Gastroesophageal sphincter (tissue), 4 donors: ENCODE data around the gene WWC2. TPM values are rescaled to one million over a fixed set of nuclear protein-coding genes. Genes with fewer than 3 reads are reported as not detected.

ENCODE experiments used
- ATAC-seq: fragments of 150-250 bp; one replicate; pipeline ENCODE4 v1.9.1; 2016; ENCODE audit warnings: mild to moderate bottlenecking, moderate library complexity
- H3K27ac ChIP-seq, 4 donors: fragments of 200-600 bp; sonication (generic) in 3 of 4; 1 replicate in 3 of 4; 2 replicates in 1 of 4; pipeline ENCODE4 v1.5.1; 2016 to 2019
- H3K27me3 ChIP-seq: fragments of 200-600 bp; sonication (generic); one replicate; pipeline ENCODE4 v1.5.1; 2019
- H3K36me3 ChIP-seq, 2 donors: fragments of 200-600 bp; sonication (generic); one replicate each; pipeline ENCODE4 v1.5.1; 2019; ENCODE audit warnings: control low read depth in 1 of 2
- H3K4me1 ChIP-seq, 3 donors: fragments of 200-600 bp; sonication (generic); 1 replicate in 2 of 3; 2 replicates in 1 of 3; pipeline ENCODE4 v1.5.1; 2016 to 2019; ENCODE audit warnings: control low read depth in 2 of 3
- H3K4me3 ChIP-seq, 2 donors: fragments of 200-600 bp; sonication (generic); one replicate each; pipeline ENCODE4 v1.5.1; 2019; ENCODE audit warnings: mild to moderate bottlenecking in 1 of 2, moderate library complexity in 1 of 2
- H3K9me3 ChIP-seq, 3 donors: fragments of 200-600 bp; sonication (generic); one replicate each; pipeline ENCODE4 v1.5.1; 2017 to 2019; ENCODE audit warnings: control low read depth in 2 of 3
- CTCF ChIP-seq, 4 experiments: fragments of 200-600 bp in 2 of 4; fragments of 450-650 bp in 2 of 4; sonication (generic) in 1 of 4; IDR thresholded peaks; one replicate each; pipeline ENCODE4 v1.5.1; 2017 to 2019; ENCODE audit warnings: antibody characterized with exemption in 4 of 4, mild to moderate bottlenecking in 2 of 4, moderate library complexity in 2 of 4
- EP300 ChIP-seq: sonication (generic); formaldehyde crosslinking; IDR thresholded peaks from one replicate; pipeline ENCODE4 v1.6.1; 2017; ENCODE audit warnings: antibody characterized with exemption, mild to moderate bottlenecking
- POLR2A ChIP-seq, 2 donors: fragments of 450-650 bp; IDR thresholded peaks; one replicate each; pipeline ENCODE4 v1.6.1; 2017; ENCODE audit warnings: antibody characterized with exemption in 2 of 2, mild to moderate bottlenecking in 2 of 2, moderate library complexity in 1 of 2
- POLR2AphosphoS5 ChIP-seq: sonication (generic); formaldehyde crosslinking; IDR thresholded peaks from one replicate; pipeline ENCODE4 v1.6.1; 2017; ENCODE audit warnings: antibody characterized with exemption
- WGBS, 2 donors: methylation state at CpG; one replicate each; pipeline ENCODE4 v1.1.5; 2018; ENCODE audit warnings: low coverage in 1 of 2; 5-methylcytosine and 5-hydroxymethylcytosine counted together
- total RNA-seq, 4 donors: library from RNA; depleted of rRNA; stranded (reverse); fragments of >200 nt; gene quantifications; one replicate each; pipeline ENCODE4 v1.1.0, GENCODE V29; 2016

The WWC2 gene
- total RNA-seq, 4 donors from 2014 or later: 23.0 to 42.0 (median 37.2) TPM

- H3K27me3 ChIP-seq: no peaks in the 10 kb centered on the region
- H3K4me1 ChIP-seq: peaks cover 0 to 41% (median 4%) of the 10 kb centered on the region in 3 donors
- no peaks in the 10 kb centered on the region for H3K36me3 ChIP-seq
- H3K9me3 ChIP-seq: no peaks in the 10 kb centered on the region
- no peak overlapping the region for H3K27ac ChIP-seq
- H3K4me3 ChIP-seq: no peak overlapping the region
- no peak for TF ChIP-seq EP300
- TF ChIP-seq POLR2A (IDR thresholded peaks at IDR 0.05): no peak
- TF ChIP-seq POLR2AphosphoS5: no peak
- TF ChIP-seq CTCF (IDR thresholded peaks at IDR 0.05): no peak
- whole genome bisulfite sequencing, 2 donors: 16 to 52% methylated on average over 2 to 3 of the region's 3 CpGs
- ATAC-seq: no peak
Measured at GRCh38 chr4:183124228-183124627, 25.2 kb downstream of the WWC2 start.

GRCh38 chr4:183124865-183125264 lies 25.8 kb downstream of the WWC2 start:
- Histone ChIP-seq H3K4me1 (peaks cover 0 to 43% (median 4%) of the 10 kb centered on the region in 3 donors), H3K27me3 (no peaks in the 10 kb centered on the region), H3K36me3 (no peaks in the 10 kb centered on the region), H3K9me3 (no peaks in the 10 kb centered on the region), H3K4me3 (no peak overlapping the region), H3K27ac (no peak overlapping the region)
- ATAC-seq: no peak
- TF ChIP-seq CTCF (IDR thresholded peaks at IDR 0.05): no peak
- 74 to 88% methylated on average over 4 of the region's 5 CpGs for WGBS, 2 donors

GRCh38 chr4:183129125-183129524 lies 30.1 kb downstream of the WWC2 start:
- 97 to 100% methylated on average over 3 of the region's 3 CpGs for WGBS, 2 donors
- no peak for ATAC-seq

GRCh38 chr4:183129675-183130074 lies 30.6 kb downstream of the WWC2 start:
- Histone ChIP-seq H3K27me3 (no peaks in the 10 kb centered on the region), H3K4me1 (peaks cover 0 to 41% (median 4%) of the 10 kb centered on the region in 3 donors), H3K9me3 (no peaks in the 10 kb centered on the region), H3K36me3 (no peaks in the 10 kb centered on the region), H3K27ac (peak overlapping the region in 2 of 4 donors; percentile 37 to 42), H3K4me3 (no peak overlapping the region)
- 58 to 77% methylated on average over 2 of the region's 2 CpGs for WGBS, 2 donors
- no peak for ATAC-seq
- TF ChIP-seq POLR2AphosphoS5 (no peak), EP300 (no peak), CTCF (IDR thresholded peaks at IDR 0.05) (no peak), POLR2A (IDR thresholded peaks at IDR 0.05) (no peak)

More at GRCh38 chr4:183129125-183129524, 30.1 kb downstream of the WWC2 start:
- TF ChIP-seq CTCF (IDR thresholded peaks at IDR 0.05): no peak
- TF ChIP-seq POLR2AphosphoS5: no peak
- TF ChIP-seq POLR2A (IDR thresholded peaks at IDR 0.05): no peak
- no peak for TF ChIP-seq EP300
- Histone ChIP-seq H3K4me1 (peaks cover 1 to 46% (median 4%) of the 10 kb centered on the region in 3 donors), H3K27ac (no peak overlapping the region), H3K9me3 (no peaks in the 10 kb centered on the region), H3K27me3 (no peaks in the 10 kb centered on the region), H3K4me3 (no peak overlapping the region), H3K36me3 (no peaks in the 10 kb centered on the region)

GRCh38 chr4:183130328-183131155 lies 31.5 kb downstream of the WWC2 start:
- Histone ChIP-seq H3K36me3 (no peaks in the 10 kb centered on the region), H3K27ac (peak overlapping the region in 3 of 4 donors; percentile 11 to 42 (median 37)), H3K27me3 (no peaks in the 10 kb centered on the region), H3K9me3 (no peaks in the 10 kb centered on the region), H3K4me1 (peaks cover 0 to 32% (median 4%) of the 10 kb centered on the region in 3 donors), H3K4me3 (no peak overlapping the region)
- no peak for TF ChIP-seq POLR2AphosphoS5
- no peak for TF ChIP-seq EP300
- TF ChIP-seq CTCF (IDR thresholded peaks at IDR 0.05): no peak
- TF ChIP-seq POLR2A (IDR thresholded peaks at IDR 0.05): no peak
- no peak for ATAC-seq
- WGBS, 2 donors: 45 to 50% methylated on average over 5 to 7 of the region's 7 CpGs
